ENCODE results near the gene ADRA2C.

ADRA2C gene

GRCh38 chr4:3793545-3793944 lies 27.4 kb downstream of the ADRA2C start:
- DNase-seq (ENCODE audit: low read depth in 3 of 3) = no peak

GRCh38 chr4:3796960-3797359 lies 30.8 kb downstream of the ADRA2C start:
- no peak for DNase-seq (ENCODE audit: low read depth in 3 of 3)

- no peak for DNase-seq (ENCODE audit: low read depth in 3 of 3)
Observed at GRCh38 chr4:3797831-3798790, 31.9 kb downstream of the ADRA2C start.

GRCh38 chr4:3799496-3799895 lies 33.3 kb downstream of the ADRA2C start:
- DNase-seq (ENCODE audit: low read depth in 3 of 3) = no peak

- DNase-seq (ENCODE audit: low read depth in 3 of 3) = no peak
Observed at GRCh38 chr4:3800351-3800750, 34.2 kb downstream of the ADRA2C start.

GRCh38 chr4:3801521-3801920 lies 35.3 kb downstream of the ADRA2C start:
- no peak for DNase-seq (ENCODE audit: low read depth in 3 of 3)

GRCh38 chr4:3801931-3802550 lies 35.9 kb downstream of the ADRA2C start:
- DNase-seq (ENCODE audit: low read depth in 3 of 3) = no peak

GRCh38 chr4:3802571-3803474 lies 36.6 kb downstream of the ADRA2C start:
- DNase-seq (ENCODE audit: low read depth in 3 of 3) = no peak

GRCh38 chr4:3803475-3803847 lies 37.3 kb downstream of the ADRA2C start:
- DNase-seq (ENCODE audit: low read depth in 3 of 3) = no peak

GRCh38 chr4:3803946-3804345 lies 37.8 kb downstream of the ADRA2C start:
- DNase-seq (ENCODE audit: low read depth in 3 of 3) = no peak

GRCh38 chr4:3805026-3805425 lies 38.8 kb downstream of the ADRA2C start:
- no peak for DNase-seq (ENCODE audit: low read depth in 3 of 3)

- DNase-seq (ENCODE audit: low read depth in 3 of 3) = no peak
Observed at GRCh38 chr4:3805731-3806130, 39.5 kb downstream of the ADRA2C start.

- no peak for DNase-seq (ENCODE audit: low read depth in 3 of 3)
Observed at GRCh38 chr4:3807311-3807710, 41.1 kb downstream of the ADRA2C start.

GRCh38 chr4:3807822-3808496 lies 41.8 kb downstream of the ADRA2C start:
- no peak for DNase-seq (ENCODE audit: low read depth in 3 of 3)

- DNase-seq (ENCODE audit: low read depth in 3 of 3) = no peak
Observed at GRCh38 chr4:3808597-3808996, 42.4 kb downstream of the ADRA2C start.

- DNase-seq (ENCODE audit: low read depth in 3 of 3) = no peak
Observed at GRCh38 chr4:3809028-3809427, 42.8 kb downstream of the ADRA2C start.

- no peak for DNase-seq (ENCODE audit: low read depth in 3 of 3)
Observed at GRCh38 chr4:3809451-3810110, 43.4 kb downstream of the ADRA2C start.

GRCh38 chr4:3810111-3810680 lies 44.0 kb downstream of the ADRA2C start:
- DNase-seq (ENCODE audit: low read depth in 3 of 3) = no peak

GRCh38 chr4:3810796-3811485 lies 44.8 kb downstream of the ADRA2C start:
- DNase-seq (ENCODE audit: low read depth in 3 of 3) = no peak

GRCh38 chr4:3811621-3812020 lies 45.4 kb downstream of the ADRA2C start:
- no peak for DNase-seq (ENCODE audit: low read depth in 3 of 3)

Data from stimulated activated CD4-positive, alpha-beta T cell treated with anti-CD3 and anti-CD28 coated beads, TNF-alpha, amount 100 ng/mL, for 4 hours (primary cell).